T-helper 2 cell treated with Interferon-gamma antibody and Interleukin-4, amounts not matched to agents 100 ng/mL and 5 ng/mL, for 36 hours (primary cell): ENCODE data around the gene TBC1D32. TPM values are rescaled to one million over a fixed set of nuclear protein-coding genes. Genes with fewer than 3 reads are reported as not detected.
"Not testable (repeated sequence)": the region's sequence is repeated elsewhere in the genome, so short reads cannot be mapped to it uniquely, and the experiment has no call there.

Experiments used
- intact Hi-C: fragments of 100-400 bp; cut with micrococcal nuclease; formaldehyde crosslinking; loops from one replicate; pipeline ENCODE4 v1.15.1; 2023
- total RNA-seq: library from RNA; stranded (reverse); gene quantifications from 2 replicates; pipeline ENCODE4 v1.2.3, GENCODE V29; 2022

Gene TBC1D32
- total RNA-seq, 1 donor from 2014 or later: 11.0 TPM

DNA sequence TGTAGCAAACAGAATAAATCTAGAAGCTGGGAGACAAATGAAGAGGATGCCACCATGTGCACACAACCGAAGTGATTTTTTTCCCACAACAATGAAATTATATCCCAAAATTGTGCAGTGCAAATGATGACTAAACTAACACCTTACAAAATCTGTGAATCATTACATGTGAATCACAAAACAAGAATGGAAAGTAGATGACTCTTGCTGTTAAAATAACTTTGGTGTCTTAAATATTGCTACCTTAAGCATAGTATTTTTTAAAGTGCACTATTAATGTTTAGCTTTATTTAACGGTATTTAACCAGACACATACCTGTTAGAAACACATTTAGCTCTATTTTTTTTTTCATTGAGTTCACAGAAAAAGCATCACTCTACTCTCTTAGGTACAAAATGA, 190.8 kb downstream of the TBC1D32 start:
- intact Hi-C loops: no loop called here

DNA sequence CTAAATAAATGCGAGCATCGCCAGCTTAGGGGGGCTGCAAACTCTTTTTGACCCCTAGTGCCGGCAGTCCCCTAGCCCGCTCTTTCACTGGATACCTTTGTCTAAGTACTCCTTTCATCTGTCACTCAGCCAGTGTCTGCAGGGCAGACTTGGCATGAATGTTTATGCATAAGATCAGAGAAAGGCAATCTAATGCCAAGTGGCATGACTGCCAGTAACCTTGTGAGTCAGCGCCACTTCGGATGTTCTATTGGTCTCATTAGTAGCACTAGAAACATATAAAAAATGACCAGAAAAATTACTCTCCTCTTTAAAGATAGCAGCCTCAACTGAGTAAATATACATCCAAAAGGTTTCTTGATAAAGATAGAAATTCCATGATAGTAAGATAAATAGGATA, 192.2 kb downstream of the TBC1D32 start:
- intact Hi-C loops: no loop called here

DNA sequence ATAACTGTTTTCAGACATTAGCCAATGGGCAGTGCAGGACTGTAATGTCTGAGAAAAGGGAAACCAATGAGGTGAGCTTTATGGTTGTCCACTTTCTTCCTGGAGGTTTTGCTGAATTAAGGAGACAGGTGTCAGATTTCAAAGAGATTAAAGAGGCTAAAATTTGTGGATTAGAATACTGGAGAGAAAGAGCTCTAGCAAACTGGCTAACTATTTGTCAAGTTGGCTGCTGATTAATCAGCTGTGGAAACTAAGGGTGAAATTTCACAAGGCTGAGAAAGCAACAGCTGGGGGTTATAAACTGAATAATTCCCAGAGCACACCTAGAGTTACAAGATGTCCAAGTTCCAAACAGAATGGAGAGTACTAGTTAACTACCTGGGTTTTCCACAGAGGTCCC, 198.9 kb downstream of the TBC1D32 start:
- intact Hi-C loops: no loop called here

DNA sequence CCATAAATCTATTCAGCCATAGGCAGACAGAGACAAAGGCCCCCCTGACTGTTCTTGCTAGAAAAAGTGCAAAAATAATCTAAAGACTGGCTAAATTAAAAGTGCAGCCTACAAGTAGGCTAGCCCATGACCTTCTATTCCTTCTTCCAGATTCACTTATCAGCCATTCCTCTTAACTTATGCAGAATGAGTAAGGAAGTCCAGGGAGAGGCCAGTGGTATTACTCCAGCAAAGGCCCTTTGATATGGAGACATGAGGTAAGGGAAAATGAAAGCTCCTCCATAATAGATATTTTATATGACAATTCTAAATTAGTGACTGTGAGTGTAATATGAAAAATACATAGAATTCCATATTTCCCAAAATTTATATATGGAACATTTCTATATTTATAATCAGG, 199.4 kb downstream of the TBC1D32 start:
- intact Hi-C loops: no loop called here

DNA sequence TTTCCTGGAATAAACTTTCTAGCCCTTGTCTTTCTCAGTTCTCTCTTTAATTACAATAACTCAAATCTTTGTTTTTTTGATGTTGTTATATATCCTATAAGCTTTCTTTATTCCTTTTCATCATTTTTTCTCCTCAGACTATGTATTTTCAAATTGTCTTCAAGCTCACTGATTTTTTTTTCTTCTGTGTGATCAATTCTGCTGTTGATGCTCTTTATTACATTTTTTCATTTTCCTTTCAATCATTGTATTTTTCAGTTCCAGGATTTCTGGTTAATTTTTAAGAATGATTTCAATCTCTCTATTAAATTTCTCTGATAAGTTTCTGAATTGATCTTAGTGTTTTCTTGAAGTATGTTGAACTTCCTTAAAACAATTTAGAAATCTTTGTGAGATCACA, 209.7 kb downstream of the TBC1D32 start:
- intact Hi-C loops: no loop called here

DNA sequence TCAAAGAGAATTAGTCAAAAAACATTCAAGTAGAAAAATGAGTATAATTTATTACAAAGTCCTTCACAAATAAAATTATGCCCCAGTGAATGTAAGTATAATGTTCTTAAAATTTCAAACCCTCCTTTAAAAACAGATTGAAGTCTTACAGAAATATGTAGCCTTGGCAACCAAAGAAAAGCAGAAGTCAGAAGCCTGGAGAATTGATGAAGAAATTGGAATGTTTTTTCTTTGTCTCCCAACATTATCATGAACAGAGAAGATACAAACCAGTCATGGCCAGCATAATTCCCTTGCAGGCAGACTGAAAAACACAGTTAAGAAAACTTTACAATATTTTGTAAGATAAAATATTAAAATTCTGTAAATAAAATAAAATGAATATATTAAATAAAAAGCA, 221.9 kb downstream of the TBC1D32 start:
- intact Hi-C loops: no loop called here

DNA sequence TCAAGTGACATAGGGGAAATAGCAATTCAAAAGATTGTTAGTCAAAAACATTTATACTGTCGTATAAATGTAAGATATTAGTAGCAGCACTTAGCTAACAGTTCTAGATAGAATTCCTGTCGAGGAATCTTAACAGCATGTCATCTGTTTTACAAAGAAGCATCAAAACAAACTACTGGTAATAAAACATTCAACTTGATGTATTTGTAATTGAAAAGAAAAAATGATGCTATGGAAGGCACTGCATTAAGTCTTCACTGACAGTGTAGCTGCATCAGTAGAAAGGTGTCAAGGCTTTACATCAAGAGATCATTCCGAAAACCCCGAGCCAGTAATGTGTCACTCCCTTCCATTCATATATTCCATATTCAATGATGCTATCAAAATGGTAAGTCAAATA, 223.5 kb downstream of the TBC1D32 start:
- intact Hi-C loops: no loop called here

DNA sequence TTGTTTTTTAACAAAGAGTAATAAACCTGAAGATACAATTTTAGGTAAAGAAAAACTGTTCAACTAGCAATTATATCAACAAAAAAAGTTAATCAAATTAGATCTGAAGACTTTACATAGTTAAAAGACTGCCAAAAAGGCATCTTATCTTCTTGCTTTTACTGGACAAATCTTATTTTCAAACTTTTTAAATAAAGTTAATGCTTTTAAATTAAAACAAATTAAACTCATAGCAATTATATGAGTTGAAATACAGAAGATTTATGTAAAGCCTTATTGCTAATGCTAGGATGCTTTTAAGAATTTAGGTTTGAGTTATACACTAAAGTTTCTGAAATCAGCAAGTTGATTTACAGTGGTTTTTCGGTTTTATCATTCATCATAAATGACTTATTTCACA, 227.3 kb downstream of the TBC1D32 start:
- intact Hi-C loops: no loop called here

DNA sequence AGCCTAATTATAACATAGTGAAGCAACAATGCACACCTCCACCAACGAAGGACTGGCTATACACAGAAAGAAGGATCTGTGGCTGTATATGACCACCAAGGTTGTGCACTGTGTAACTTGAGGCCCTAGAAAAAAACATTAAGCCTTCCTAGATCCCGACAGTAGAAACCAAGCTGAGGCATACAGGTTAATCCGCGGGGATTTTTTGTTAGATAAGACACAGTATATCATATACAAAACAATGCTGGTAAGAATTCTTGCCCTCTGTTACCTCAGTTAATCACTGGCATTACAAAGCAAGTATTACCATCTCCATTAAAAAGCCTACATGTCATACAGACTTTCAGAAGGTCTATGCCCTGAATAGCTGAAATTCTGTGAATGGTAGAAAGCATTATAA, 228.8 kb downstream of the TBC1D32 start:
- intact Hi-C loops: no loop called here

DNA sequence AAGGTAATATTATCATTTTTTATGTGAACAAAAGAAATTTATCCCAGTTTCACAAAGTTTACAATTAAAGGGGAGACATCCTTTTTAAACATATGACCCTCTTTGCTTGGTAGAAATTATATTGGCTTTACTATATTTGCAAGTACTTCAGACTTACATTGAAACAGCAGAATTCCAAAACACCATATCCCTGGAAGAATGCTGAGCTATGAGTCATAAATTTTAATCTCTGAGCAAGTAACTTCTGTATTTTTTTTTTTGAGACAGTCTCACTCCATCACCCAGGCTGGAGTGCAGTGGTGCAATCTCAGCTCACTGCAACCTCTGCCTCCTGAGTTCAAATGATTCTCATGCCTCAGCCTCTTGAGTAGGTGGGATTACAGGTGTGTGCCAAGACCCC, 240.4 kb downstream of the TBC1D32 start:
- intact Hi-C loops: no loop called here

DNA sequence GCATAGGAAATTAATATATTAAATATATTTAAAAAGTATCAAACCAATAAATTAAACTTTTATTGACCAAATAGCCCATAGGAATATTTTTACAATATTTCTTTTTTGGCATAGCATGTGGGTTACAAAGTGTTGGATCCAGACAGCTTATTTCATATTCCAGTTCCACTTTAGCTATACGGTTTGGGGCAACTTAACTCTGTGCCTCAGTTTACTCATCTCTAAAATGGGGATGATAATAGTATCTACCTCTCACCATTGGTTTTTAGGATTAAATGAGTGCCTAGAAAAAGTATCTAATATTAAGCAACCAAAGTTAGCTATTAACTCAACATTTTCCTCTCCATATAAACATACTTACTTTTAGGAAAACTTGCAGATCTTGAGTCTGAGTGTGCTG, 243.8 kb downstream of the TBC1D32 start:
- intact Hi-C loops: no loop called here

DNA sequence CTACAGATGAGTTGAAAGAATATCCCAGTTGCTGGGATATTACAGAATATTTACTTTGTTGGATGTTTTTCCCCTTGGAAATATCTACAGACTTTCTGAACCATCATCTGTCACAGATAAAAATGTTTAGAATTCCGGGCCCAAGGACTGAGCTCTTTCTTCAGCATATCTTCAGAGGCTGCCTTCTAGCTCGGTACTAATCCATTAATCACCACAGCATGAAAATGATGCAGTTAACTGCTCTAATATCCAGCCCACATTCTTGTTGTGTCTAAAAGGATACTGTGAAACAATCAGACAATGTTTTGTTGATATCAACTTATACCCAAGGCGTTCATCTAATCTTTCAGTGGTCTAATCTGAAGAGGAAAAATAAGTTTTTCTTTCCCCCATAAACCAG, 247.4 kb downstream of the TBC1D32 start:
- intact Hi-C loops: no loop called here

DNA sequence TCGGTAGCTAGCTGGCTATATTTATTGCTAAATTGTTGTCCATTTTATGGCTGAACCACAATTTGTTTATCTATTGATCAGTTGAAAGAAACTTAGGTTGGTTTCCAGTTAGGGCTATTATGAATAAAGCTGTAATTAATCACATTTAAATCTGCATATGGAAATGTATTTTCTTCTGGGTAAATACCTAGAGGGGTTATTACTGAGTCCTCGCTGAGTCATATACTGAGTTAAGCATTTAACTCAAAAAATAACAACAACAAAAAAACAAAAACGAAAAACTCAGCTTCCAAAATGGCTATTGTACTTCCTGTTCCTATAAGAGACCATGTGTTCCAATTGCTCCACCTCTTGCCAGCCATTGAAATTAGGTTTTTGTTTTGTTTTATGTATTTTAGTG, 258.2 kb downstream of the TBC1D32 start:
- intact Hi-C loops: no loop called here

DNA sequence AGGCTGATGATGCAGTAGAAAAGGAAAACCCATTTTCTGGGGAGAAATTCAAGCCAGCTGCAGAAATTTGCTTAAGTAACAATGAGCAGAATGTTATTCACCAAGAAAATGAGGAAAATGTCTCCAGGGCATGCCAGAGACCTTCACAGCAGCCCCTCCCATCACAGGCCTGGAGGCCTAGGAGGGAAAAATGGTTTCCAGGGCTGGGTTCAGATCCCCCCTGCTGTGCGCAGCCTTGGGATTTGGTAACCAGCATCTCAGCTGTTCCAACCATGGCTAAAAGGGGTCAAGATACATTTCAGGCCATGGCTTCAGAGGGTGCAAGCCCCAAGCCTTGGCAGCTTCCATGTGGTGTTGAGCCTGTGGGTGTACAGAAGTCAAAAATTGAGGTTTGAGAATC, 265.5 kb downstream of the TBC1D32 start:
- intact Hi-C loops: not testable (repeated sequence)

DNA sequence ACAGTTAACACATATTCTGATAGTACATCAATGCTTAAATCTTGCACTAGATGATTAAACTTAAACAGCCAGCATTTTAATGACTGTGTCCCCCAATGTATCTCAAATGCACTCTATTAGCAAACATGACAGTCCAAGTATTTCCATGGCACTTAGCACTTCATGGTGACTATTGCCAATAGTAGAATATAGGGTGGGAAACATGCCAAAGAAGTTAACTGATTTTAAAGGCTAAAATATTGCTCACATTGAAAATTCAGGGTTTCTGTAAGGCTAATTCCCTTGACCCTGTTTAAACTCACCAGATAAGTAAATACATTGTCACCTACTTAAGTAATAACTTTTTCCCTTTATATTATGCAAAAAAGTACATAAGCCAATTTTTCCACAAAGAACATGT, 266.9 kb downstream of the TBC1D32 start:
- intact Hi-C loops: no loop called here

DNA sequence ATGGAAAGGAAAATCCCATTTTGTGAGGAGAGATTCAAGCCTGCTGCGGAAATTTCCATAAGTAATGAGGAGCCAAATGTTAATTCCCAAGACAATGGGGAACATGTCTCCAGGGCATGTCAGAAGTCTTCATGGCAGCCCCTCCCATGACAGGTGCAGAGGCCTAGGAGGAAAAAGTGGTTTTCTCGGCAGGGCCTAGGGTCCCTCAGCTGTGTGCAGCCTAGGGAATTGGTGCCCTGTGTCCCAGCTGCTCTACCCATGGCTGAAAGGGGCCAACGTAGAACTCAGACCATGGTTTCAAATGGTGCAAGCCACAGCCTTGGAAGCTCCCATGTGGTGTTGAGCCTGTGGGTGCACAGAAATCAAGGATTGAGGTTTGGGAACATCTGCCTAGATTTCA, 269.9 kb downstream of the TBC1D32 start:
- intact Hi-C loops: no loop called here

DNA sequence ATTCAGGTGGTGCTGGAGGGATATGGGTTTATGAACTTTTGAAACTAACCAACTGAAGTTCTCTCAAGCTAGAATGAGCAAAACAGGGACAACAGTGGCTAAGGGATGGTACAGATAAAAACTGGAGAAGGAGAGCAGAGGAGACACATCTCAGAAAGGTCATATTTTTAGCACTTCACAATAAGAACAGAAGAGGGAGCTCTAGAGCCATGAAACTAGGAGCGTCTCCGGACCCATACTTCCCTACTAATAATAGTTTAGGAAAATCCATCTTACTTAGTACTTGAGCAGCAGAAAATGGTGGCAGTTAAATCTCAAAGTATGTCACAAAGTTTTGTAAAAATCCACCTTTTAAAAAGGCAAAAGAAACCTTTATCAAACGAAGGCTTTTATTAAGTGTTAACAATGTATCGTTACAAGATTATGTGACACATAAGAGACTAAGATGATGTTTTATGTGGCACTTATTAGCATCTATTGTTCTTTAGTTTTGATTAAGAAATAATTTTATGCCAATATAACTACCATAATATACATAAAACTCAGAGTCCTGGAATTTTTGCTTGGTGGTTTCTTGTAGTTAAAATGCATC, 278.6 kb downstream of the TBC1D32 start:
- intact Hi-C loops: loop anchor here (1.0 to 2.0 kb wide), 4 partner anchors 181 to 978 kb away; no protein-coding TSS in a partner anchor

DNA sequence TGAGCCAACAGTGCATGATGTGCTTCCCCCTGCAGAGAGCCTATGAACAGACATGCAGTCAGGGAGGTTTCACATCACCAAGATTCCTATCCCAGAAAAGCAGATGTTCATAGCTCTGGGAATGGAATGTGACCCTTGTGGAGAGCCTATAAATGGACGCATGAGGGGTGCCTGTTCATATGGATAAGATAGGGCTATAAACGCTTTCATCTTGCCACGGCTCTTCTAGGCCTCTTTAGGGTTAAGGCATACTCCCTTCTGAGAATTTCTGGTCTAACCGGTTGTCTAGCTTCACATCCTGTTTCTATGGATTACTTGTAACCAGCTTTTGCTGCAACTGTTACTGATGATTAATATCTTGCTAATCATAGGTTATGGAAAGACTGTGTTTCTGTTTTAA, 285.7 kb downstream of the TBC1D32 start:
- intact Hi-C loops: not testable (repeated sequence)

DNA sequence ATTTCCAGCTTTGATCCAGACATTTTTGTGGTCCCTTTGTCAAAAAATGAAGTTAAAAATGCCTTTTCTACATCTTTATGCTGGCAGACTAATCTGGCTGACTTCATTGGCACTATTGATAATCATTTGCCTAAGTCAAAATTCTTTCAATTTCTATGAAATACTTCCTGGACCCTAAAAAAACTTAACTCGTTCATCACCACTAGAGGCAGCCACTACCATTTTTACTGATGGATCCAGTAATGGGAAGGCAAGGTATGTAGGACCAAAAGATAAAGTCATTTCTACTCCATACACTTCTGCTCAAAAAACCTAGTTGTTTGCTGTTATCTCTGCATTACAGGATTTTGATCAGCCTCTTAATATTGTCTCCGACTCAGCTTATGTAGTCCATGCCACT, 289.4 kb downstream of the TBC1D32 start:
- intact Hi-C loops: not testable (repeated sequence)

DNA sequence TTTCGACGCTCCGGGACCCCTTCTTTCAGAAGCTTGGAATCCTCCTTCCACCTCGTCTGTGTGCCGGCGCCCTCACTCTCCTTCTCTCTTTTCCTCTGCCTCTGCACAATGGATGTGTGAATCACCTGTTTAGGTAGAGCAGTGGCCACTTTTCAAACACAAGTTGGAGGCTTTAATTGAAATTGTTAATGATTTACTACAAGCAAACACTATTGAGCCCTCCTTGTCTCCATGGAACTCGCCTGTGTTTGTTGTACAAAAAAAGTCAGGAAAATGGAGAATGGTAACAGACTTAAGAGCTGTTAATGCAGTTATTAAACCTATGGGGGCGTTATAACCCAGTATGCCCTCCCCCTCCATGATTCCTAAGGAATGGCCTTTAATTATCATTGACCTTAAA, 290.6 kb downstream of the TBC1D32 start:
- intact Hi-C loops: not testable (repeated sequence)

DNA sequence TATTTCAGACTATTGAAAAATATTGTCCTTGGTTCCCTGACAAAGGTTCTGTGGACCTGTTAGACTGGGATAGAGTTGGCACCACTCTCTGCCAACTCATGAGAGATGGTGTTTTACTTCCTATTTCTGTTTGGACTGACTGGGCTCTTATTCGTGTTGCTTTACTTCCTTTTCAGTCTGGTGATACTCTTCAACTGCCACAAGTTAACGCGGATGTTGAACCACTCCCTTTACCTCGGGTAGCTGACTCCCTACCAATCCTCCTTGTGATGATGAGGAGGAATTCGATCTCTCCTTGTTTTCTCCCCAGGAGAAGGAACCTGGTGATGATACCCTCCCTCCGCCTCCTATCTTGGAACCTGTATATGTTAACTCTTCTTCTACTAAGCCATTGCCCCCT, 291.1 kb downstream of the TBC1D32 start:
- intact Hi-C loops: not testable (repeated sequence)

DNA sequence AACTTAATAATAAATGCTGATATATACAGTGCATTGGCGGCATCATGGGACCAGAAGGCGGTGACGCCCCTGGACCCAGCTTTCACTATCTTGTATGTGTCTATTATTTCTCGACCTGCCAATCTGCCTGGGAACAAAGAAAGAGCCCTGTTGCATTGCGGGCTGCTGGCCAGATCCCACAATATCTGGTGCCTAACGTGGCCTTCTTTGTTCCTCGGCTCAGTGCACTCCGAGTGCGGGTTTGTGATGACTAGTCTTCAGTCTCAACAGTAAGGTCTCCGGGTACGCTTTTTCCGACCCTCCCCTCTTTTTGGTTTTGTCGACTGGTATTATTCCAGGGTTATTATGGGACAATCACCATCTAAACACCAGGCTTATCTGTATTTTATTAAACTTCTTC, 291.5 kb downstream of the TBC1D32 start:
- intact Hi-C loops: no loop called here

DNA sequence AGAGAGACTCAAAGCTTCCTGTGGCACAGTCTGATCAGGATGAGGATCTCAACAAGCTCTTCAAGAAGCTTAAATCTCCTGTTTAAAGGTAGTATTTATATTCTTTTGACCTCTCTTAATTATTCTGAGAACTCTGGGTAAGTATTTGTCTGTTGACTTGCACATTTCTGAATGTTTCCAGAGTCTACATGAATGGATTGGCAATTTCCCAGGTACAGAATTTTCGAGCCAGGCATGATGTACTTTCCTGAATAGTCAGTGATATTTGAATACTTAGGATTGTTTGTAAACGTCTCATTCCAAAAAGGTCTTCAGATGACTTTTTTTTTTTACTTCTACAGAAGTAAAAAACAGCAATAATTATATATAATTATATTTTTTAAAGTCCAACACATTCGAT, 293.4 kb downstream of the TBC1D32 start:
- intact Hi-C loops: no loop called here

DNA sequence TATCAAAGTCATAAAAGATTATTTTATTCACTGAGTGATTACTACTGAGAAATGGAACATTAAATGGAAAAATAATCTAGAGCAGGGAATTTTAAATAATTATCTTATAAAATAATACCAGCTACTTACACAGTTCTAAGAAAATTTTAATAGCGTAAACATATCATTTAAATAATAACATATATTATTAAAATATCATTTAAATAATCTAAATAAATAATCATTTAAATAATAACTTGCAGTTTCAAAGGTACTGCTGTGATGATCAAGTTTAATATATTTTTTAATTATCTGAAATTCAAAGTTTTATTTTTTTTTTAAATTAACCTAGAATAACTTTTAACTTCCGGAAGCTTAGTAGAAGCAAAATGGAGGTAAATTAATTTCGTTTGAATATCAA, 301.2 kb downstream of the TBC1D32 start:
- intact Hi-C loops: no loop called here
